ENCODE results near the gene RTKN. TPM values are rescaled to one million over a fixed set of nuclear protein-coding genes. Genes with fewer than 3 reads are reported as not detected.

The RTKN gene
- total RNA-seq, 1 donor from 2014 or later: 88.4 TPM

- Histone ChIP-seq H3K36me3 (ENCODE audit: control insufficient read depth, insufficient read depth, low read length) (no peaks in the 10 kb centered on the region), H3K27me3 (ENCODE audit: control insufficient read depth, insufficient read depth, low read length) (no peaks in the 10 kb centered on the region), H3K4me3 (ENCODE audit: low read depth, low read length) (peak overlapping the region; percentile 93)
- DNase-seq (ENCODE audit: low read depth): peak; percentile 52
- TF ChIP-seq CTCF (IDR thresholded peaks at IDR 0.05; ENCODE audit: insufficient read depth, low read length, poor library complexity, severe bottlenecking): peak; percentile 99
Measured at GRCh38 chr2:74391580-74392448, 49.9 kb downstream of the RTKN start.

- DNase-seq (ENCODE audit: low read depth): no peak
- Histone ChIP-seq H3K36me3 (ENCODE audit: control insufficient read depth, insufficient read depth, low read length) (no peaks in the 10 kb centered on the region), H3K4me3 (ENCODE audit: low read depth, low read length) (peak overlapping the region; percentile 93), H3K27me3 (ENCODE audit: control insufficient read depth, insufficient read depth, low read length) (no peaks in the 10 kb centered on the region)
- no peak for TF ChIP-seq CTCF (IDR thresholded peaks at IDR 0.05; ENCODE audit: insufficient read depth, low read length, poor library complexity, severe bottlenecking)
Measured at GRCh38 chr2:74391209-74391579, 50.5 kb downstream of the RTKN start.

- no peak for TF ChIP-seq CTCF (IDR thresholded peaks at IDR 0.05; ENCODE audit: insufficient read depth, low read length, poor library complexity, severe bottlenecking)
- H3K4me3 ChIP-seq (ENCODE audit: low read depth, low read length): peak overlapping the region; percentile 93
- H3K27me3 ChIP-seq (ENCODE audit: control insufficient read depth, insufficient read depth, low read length): no peaks in the 10 kb centered on the region
- no peak for DNase-seq (ENCODE audit: low read depth)
- H3K36me3 ChIP-seq (ENCODE audit: control insufficient read depth, insufficient read depth, low read length): no peaks in the 10 kb centered on the region
Measured at GRCh38 chr2:74390606-74391005, 51.1 kb downstream of the RTKN start.

- TF ChIP-seq CTCF (IDR thresholded peaks at IDR 0.05; ENCODE audit: insufficient read depth, low read length, poor library complexity, severe bottlenecking): no peak
- Histone ChIP-seq H3K27me3 (ENCODE audit: control insufficient read depth, insufficient read depth, low read length) (no peaks in the 10 kb centered on the region), H3K36me3 (ENCODE audit: control insufficient read depth, insufficient read depth, low read length) (no peaks in the 10 kb centered on the region), H3K4me3 (ENCODE audit: low read depth, low read length) (no peak overlapping the region)
- DNase-seq (ENCODE audit: low read depth): no peak
Measured at GRCh38 chr2:74387346-74387745, 54.4 kb downstream of the RTKN start.

DNA sequence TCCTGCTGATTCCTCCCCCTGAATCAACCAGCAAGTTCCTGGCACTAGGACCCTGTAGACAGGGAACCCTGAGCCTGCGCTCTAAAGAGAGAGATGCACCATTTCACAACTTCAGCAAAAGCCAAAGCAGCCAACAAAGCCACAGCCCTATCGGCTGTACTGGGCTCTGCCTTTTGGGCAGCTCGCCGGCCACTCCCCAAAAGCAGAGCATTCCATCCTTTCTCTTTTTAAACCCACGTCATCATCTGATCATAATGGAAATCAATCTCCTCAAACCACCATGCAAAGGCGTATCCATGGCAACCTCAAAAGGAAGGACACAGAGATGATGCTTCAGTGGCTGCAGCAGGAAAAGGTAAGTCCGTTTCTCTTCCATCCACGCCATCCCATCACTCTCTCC, 56.3 kb downstream of the RTKN start:
- no peak overlapping the region for H3K4me3 ChIP-seq (ENCODE audit: low read depth, low read length)
- H3K27me3 ChIP-seq (ENCODE audit: control insufficient read depth, insufficient read depth, low read length): no peaks in the 10 kb centered on the region
- TF ChIP-seq CTCF (IDR thresholded peaks at IDR 0.05; ENCODE audit: insufficient read depth, low read length, poor library complexity, severe bottlenecking): no peak
- no peak for DNase-seq (ENCODE audit: low read depth)
- H3K36me3 ChIP-seq (ENCODE audit: control insufficient read depth, insufficient read depth, low read length): no peaks in the 10 kb centered on the region

DNA sequence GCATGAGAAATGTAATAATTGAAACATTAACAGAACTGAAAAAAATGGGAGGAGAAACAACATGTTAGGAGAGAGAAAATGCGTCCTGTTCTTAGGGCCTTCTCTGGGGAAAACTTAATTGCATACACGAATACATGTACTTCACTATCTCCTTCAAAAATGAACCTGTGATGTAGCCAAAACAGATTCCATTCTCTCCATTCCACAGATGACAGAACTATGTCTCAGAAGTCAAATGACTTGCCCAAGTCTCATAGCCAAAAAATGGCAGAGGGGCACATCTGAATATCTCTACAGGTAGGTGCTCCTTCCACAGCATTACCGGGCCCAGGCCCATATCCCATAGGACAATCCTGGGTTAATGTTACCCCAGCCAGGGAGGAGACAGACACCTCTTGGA, 57.7 kb downstream of the RTKN start:
- H3K27me3 ChIP-seq (ENCODE audit: control insufficient read depth, insufficient read depth, low read length): no peaks in the 10 kb centered on the region
- no peak for DNase-seq (ENCODE audit: low read depth)
- TF ChIP-seq CTCF (IDR thresholded peaks at IDR 0.05; ENCODE audit: insufficient read depth, low read length, poor library complexity, severe bottlenecking): no peak

More for the DNA sequence above, 57.7 kb downstream of the RTKN start:
- Histone ChIP-seq H3K36me3 (ENCODE audit: control insufficient read depth, insufficient read depth, low read length) (no peaks in the 10 kb centered on the region), H3K4me3 (ENCODE audit: low read depth, low read length) (no peak overlapping the region)
